Cardiac fibroblast (primary cell): ENCODE measurements around the gene LDB1.

Source experiments
- DNase-seq, 2 donors: peaks; one replicate each; pipeline versions ENCODE4 v3.0.0 to v3.0.0-alpha.2; 2010; ENCODE audit warnings: low read depth in 2 of 2
- H3K4me3 ChIP-seq, 2 donors: replicated peaks in 1 of 2; 1 replicate in 1 of 2; 2 replicates in 1 of 2; pipeline ENCODE4 v1.5.1; 2011; ENCODE audit warnings: low read depth in 2 of 2, low read length in 2 of 2, mild to moderate bottlenecking in 2 of 2, moderate library complexity in 1 of 2
- TF ChIP-seq, protein P1 (sequence below): IDR thresholded peaks from one replicate; pipeline ENCODE4 v1.5.1; 2011; ENCODE audit warnings: low read depth, mild to moderate bottlenecking, low read length, inconsistent platforms

The LDB1 gene

DNA sequence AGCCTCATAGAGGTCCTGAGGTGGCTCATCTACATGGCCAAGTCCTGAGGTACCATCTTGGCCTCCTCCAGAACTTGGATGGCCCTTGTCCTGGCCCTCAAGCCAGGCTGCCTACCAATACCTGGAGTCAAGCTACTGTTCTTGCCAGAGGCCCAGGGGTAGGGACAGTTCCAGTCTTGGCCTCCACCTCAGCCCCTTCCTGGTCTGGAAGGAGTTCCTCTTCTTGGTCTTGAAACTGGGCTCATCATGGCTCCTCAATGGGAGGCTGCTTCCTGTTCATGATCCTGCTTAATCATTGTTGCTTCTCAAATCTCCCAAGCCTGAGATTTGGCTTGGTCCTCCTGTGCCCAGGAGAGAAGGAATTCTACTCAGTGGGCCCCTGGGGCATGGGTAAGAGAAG lies 51.1 kb downstream of the LDB1 start:
- TF ChIP-seq, protein P1, sequence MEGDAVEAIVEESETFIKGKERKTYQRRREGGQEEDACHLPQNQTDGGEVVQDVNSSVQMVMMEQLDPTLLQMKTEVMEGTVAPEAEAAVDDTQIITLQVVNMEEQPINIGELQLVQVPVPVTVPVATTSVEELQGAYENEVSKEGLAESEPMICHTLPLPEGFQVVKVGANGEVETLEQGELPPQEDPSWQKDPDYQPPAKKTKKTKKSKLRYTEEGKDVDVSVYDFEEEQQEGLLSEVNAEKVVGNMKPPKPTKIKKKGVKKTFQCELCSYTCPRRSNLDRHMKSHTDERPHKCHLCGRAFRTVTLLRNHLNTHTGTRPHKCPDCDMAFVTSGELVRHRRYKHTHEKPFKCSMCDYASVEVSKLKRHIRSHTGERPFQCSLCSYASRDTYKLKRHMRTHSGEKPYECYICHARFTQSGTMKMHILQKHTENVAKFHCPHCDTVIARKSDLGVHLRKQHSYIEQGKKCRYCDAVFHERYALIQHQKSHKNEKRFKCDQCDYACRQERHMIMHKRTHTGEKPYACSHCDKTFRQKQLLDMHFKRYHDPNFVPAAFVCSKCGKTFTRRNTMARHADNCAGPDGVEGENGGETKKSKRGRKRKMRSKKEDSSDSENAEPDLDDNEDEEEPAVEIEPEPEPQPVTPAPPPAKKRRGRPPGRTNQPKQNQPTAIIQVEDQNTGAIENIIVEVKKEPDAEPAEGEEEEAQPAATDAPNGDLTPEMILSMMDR = no peak
- DNase-seq = no peak
- no peak overlapping the region for H3K4me3 ChIP-seq

DNA sequence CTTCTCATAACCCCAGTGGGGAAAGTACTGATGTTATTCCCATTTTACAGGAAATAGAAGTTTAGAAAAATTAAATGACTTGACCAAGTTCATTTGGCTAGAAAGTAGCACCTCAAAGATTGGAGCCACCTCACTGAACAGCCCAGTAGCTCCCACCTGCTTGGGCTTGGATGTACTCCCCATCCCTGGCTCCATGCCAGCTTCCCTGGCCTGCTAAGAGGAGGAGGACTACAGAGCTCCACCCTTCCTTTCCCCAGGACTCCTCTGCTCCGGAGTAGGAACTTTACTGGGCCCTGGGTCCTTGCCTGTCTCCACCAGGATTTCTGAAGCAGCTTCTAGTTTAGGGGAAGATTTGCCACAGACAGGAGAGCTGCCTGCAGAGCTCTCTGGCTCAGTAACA lies 52.0 kb downstream of the LDB1 start:
- no peak overlapping the region for H3K4me3 ChIP-seq
- TF ChIP-seq, protein P1 = no peak
- peak; percentile 37 to 38 for DNase-seq

DNA sequence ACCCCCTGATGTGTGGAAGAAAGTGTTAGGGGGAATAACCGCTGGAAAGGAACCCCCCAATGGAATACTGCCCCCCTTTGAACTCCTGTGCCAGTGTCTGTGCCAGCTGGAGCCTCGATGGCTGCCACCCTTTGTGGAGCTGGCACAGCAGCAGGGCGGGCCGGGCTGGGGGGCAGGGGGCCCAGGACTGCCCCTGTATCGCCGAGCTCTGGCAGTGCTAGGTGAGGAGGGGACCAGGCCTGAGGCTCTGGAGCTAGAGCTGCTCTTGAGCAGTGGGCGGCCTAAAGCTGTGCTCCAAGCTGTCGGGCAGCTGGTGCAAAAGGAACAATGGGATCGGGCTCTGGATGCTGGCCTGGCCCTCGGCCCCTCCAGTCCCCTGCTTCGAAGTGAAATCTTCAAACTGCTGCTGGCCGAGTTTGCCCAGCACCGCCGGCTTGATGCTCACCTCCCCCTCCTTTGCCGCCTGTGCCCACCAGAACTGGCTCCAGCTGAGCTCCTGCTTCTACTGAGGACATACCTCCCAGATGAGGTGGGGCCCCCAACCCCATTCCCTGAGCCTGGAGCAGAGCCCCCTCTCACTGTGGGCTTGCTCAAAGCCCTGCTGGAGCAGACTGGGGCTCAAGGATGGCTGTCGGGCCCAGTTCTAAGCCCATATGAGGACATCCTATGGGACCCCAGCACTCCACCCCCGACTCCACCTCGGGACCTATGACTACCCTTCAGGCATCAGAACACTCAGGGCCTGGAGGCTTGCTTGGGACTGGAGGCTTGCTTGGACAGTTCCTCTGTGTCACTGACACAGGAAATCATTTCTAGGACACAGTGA lies 52.9 kb downstream of the LDB1 start:
- no peak overlapping the region for H3K4me3 ChIP-seq
- TF ChIP-seq, protein P1 = no peak
- DNase-seq = no peak

DNA sequence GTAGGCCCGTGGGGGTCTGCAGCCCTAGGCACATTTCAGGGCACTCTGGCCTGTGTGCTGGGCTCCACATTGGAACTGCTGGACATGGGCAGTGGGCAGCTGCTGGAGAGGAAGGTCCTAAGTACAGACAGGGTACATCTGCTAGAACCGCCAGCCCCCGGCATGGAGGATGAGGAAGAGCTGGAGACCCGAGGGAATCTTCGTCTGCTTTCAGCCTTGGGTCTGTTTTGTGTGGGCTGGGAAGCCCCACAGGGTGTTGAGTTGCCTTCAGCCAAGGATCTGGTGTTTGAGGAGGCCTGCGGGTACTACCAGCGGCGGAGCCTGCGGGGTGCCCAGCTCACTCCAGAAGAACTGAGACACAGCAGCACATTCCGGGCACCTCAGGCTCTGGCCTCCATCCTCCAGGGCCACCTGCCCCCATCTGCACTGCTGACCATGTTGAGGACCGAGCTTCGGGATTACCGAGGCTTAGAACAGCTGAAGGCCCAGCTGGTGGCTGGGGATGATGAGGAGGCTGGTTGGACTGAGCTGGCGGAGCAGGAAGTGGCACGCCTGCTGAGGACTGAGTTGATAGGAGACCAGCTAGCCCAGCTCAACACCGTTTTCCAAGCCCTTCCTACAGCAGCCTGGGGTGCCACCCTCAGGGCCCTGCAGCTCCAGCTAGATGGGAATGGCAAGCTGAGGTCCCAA lies 53.6 kb downstream of the LDB1 start:
- H3K4me3 ChIP-seq = peak overlapping the region; percentile 77 to 81
- TF ChIP-seq, protein P1 = no peak
- DNase-seq = no peak

GRCh38 chr10:102065561-102066398 lies 54.4 kb downstream of the LDB1 start:
- TF ChIP-seq, protein P1 = no peak
- H3K4me3 ChIP-seq = peak overlapping the region; percentile 77 to 81
- DNase-seq = peak; percentile 20 to 32

- DNase-seq = peak; percentile 90 to 94
- H3K4me3 ChIP-seq = peak within 1 kb of the TSS; percentile 77 to 81
- TF ChIP-seq, protein P1 = no peak
Measured at GRCh38 chr10:102064868-102065560, 55.2 kb downstream of the LDB1 start, which contains the start of gene HPS6. HPS6 (plus strand) TSS chr10:102065349; CDS start chr10:102065475, 126 bp downstream.
